Keratinocyte (primary cell): ENCODE data around the gene FAM3B. TPM values are rescaled to one million over a fixed set of nuclear protein-coding genes. Genes with fewer than 3 reads are reported as not detected.

Experiments
- DNase-seq: peaks from one replicate; pipeline ENCODE4 v3.0.0-alpha.2; 2011; ENCODE audit warnings: low read depth, missing footprints, low spot score
- FAIRE-seq: peaks from 2 replicates; lab custom pipeline; 2011; peaks lifted over from hg19 to GRCh38; lab: Jason Lieb, UNC
- H2AFZ ChIP-seq: 2 replicates; pipeline ENCODE4 v1.6.0; 2012; ENCODE audit warnings: low read length, control low read depth, inconsistent platforms; ENCODE audit not compliant: control insufficient read depth
- H3K27ac ChIP-seq: 2 replicates; pipeline ENCODE4 v1.5.1; 2011; ENCODE audit warnings: low read length; ENCODE audit not compliant: control insufficient read depth, insufficient read depth
- H3K27me3 ChIP-seq: 3 replicates; pipeline ENCODE4 v1.6.0; 2011; ENCODE audit warnings: low read length; ENCODE audit not compliant: control insufficient read depth, insufficient read depth; ENCODE audit errors: extremely low read depth
- H3K36me3 ChIP-seq, 2 experiments: 2 replicates in 1 of 2; 3 replicates in 1 of 2; pipeline ENCODE4 v1.5.1; 2011; ENCODE audit warnings: low read length in 2 of 2, mild to moderate bottlenecking in 1 of 2; ENCODE audit not compliant: control insufficient read depth in 2 of 2, insufficient read depth in 2 of 2; ENCODE audit errors: extremely low read depth in 1 of 2
- H3K4me1 ChIP-seq: 3 replicates; pipeline ENCODE4 v1.5.1; 2011; ENCODE audit warnings: low read length; ENCODE audit not compliant: control insufficient read depth, insufficient read depth; ENCODE audit errors: extremely low read depth
- H3K4me2 ChIP-seq: 3 replicates; pipeline ENCODE4 v1.6.0; 2011; ENCODE audit warnings: low read depth, low read length; ENCODE audit not compliant: control insufficient read depth, insufficient read depth; ENCODE audit errors: extremely low read depth
- H3K4me3 ChIP-seq, 3 experiments: fragments of 200-600 bp in 1 of 3; sonication (generic) in 1 of 3; 2 replicates in 2 of 3; 3 replicates in 1 of 3; pipeline ENCODE4 v1.5.1; 2011 to 2016; ENCODE audit warnings: low read length in 3 of 3, mild to moderate bottlenecking in 3 of 3, control low read depth in 2 of 3, inconsistent platforms in 1 of 3, low read depth in 1 of 3, mixed read lengths in 1 of 3, mixed run types in 1 of 3, moderate library complexity in 1 of 3; ENCODE audit not compliant: control insufficient read depth in 2 of 3, insufficient read depth in 2 of 3; ENCODE audit errors: extremely low read depth in 1 of 3
- H3K79me2 ChIP-seq: 2 replicates; pipeline ENCODE4 v1.6.0; 2012; ENCODE audit warnings: low read length; ENCODE audit not compliant: control insufficient read depth, insufficient read depth
- H3K9ac ChIP-seq: 3 replicates; pipeline ENCODE4 v1.6.0; 2011; ENCODE audit warnings: low read length; ENCODE audit not compliant: control insufficient read depth, insufficient read depth; ENCODE audit errors: extremely low read depth
- H3K9me1 ChIP-seq: 3 replicates; pipeline ENCODE4 v1.6.0; 2011; ENCODE audit warnings: low read length; ENCODE audit not compliant: control insufficient read depth, insufficient read depth; ENCODE audit errors: extremely low read depth
- H3K9me3 ChIP-seq: 2 replicates; pipeline ENCODE4 v1.5.1; 2012; ENCODE audit warnings: low read depth, low read length; ENCODE audit not compliant: control insufficient read depth
- H4K20me1 ChIP-seq: 3 replicates; pipeline ENCODE4 v1.6.0; 2011; ENCODE audit warnings: low read length; ENCODE audit not compliant: control insufficient read depth, insufficient read depth; ENCODE audit errors: extremely low read depth
- CTCF ChIP-seq, 3 experiments: IDR thresholded peaks in 1 of 3; conservative IDR thresholded peaks in 1 of 3; optimal IDR thresholded peaks in 1 of 3; 2 replicates in 2 of 3; 3 replicates in 1 of 3; pipeline versions ENCODE3 to v1.5.1; 2011; ENCODE audit warnings: low read length in 3 of 3, mild to moderate bottlenecking in 3 of 3, moderate library complexity in 2 of 3, control low read depth in 1 of 3, inconsistent platforms in 1 of 3; ENCODE audit not compliant: insufficient read depth in 2 of 3; ENCODE audit errors: extremely low read depth in 1 of 3
- EZH2 ChIP-seq: IDR thresholded peaks from one replicate; pipeline ENCODE4 v1.6.1; 2012; ENCODE audit warnings: inconsistent platforms, mild to moderate bottlenecking, low read length, moderate library complexity
- dilution Hi-C: fragments of 300-500 bp; cut with MboI; formaldehyde crosslinking; loops from one replicate; pipeline ENCODE4 v1.7.0; 2020; ENCODE audit warnings: low sequenced_read_pairs; ENCODE audit not compliant: extremely low pct_ligation_motif_present
- polyA plus RNA-seq, 5 experiments: library from polyadenylated mRNA; depleted of rRNA in 3 of 5; stranded (reverse) in 3 of 5; stranded (forward) in 1 of 5; unstranded in 1 of 5; fragments of >200 nt; gene quantifications; 1 replicate in 1 of 5; 2 replicates in 3 of 5; 3 replicates in 1 of 5; pipeline versions ENCODE4 v1.2.1 to v1.2.3, GENCODE V29; 2011 to 2012; ENCODE audit warnings: missing spikeins in 2 of 5, low read depth in 1 of 5, low replicate concordance in 1 of 5

FAM3B gene
- polyA plus RNA-seq, 1 donor (not counting 4 experiments of a cell fraction or from before 2014, with no cell fraction given), result not detected

GRCh38 chr21:41350436-41351155, 34.0 kb downstream of the FAM3B start:
- H2AFZ ChIP-seq, result no peak overlapping the region
- no peaks in the 10 kb centered on the region for H3K4me1 ChIP-seq
- no peak for TF ChIP-seq EZH2
- no peak for TF ChIP-seq CTCF (optimal IDR thresholded peaks at IDR 0.05 in 1 of 3, IDR thresholded peaks at IDR 0.05 in 1 of 3, conservative IDR thresholded peaks at IDR 0.05 in 1 of 3; ENCODE audit: extremely low read depth in 1 of 3, insufficient read depth in 2 of 3, low read length in 3 of 3)
- no peak overlapping the region for H3K9ac ChIP-seq
- no peaks in the 10 kb centered on the region for H4K20me1 ChIP-seq
- no peak overlapping the region for H3K4me2 ChIP-seq
- no peak overlapping the region for H3K27ac ChIP-seq
- DNase-seq (no peak), FAIRE-seq (no peak)
- no peak overlapping the region for H3K4me3 ChIP-seq
- H3K79me2 ChIP-seq, result no peaks in the 10 kb centered on the region
- dilution Hi-C loops, result no loop called here
- H3K27me3 ChIP-seq, result no peaks in the 10 kb centered on the region
- H3K9me1 ChIP-seq, result no peaks in the 10 kb centered on the region
- no peaks in the 10 kb centered on the region for H3K9me3 ChIP-seq
- no peaks in the 10 kb centered on the region for H3K36me3 ChIP-seq

- Histone ChIP-seq H3K9me1 (no peaks in the 10 kb centered on the region), H2AFZ (no peak overlapping the region), H3K79me2 (no peaks in the 10 kb centered on the region), H3K27me3 (peaks cover 6% of the 10 kb centered on the region), H3K9ac (no peak overlapping the region), H4K20me1 (no peaks in the 10 kb centered on the region), H3K27ac (no peak overlapping the region), H3K36me3 (no peaks in the 10 kb centered on the region), H3K4me3 (no peak overlapping the region), H3K4me2 (no peak overlapping the region), H3K9me3 (no peaks in the 10 kb centered on the region), H3K4me1 (no peaks in the 10 kb centered on the region)
- dilution Hi-C loops, result no loop called here
- no peak for FAIRE-seq
- TF ChIP-seq EZH2 (no peak), CTCF (optimal IDR thresholded peaks at IDR 0.05 in 1 of 3, IDR thresholded peaks at IDR 0.05 in 1 of 3, conservative IDR thresholded peaks at IDR 0.05 in 1 of 3; ENCODE audit: extremely low read depth in 1 of 3, insufficient read depth in 2 of 3, low read length in 3 of 3) (no peak)
- no peak for DNase-seq
These were observed 40.9 kb downstream of the FAM3B start for GRCh38 chr21:41357546-41357945.
